Measurements from ENCODE around the gene SDF4.

GRCh38 chr1:1167841-1168450 lies 63.9 kb downstream of the SDF4 start:
- TF ChIP-seq CTCF (IDR thresholded peaks at IDR 0.05 in 4 of 5, conservative IDR thresholded peaks at IDR 0.05 in 1 of 5) (no peak), POLR2A (IDR thresholded peaks at IDR 0.05) (no peak)

Data from gastrocnemius medialis (tissue), 4 donors.